Aorta (tissue), 5 donors: ENCODE measurements around the gene NAA60. TPM values are rescaled to one million over a fixed set of nuclear protein-coding genes. Genes with fewer than 3 reads are reported as not detected.

Experiments used
- ATAC-seq: fragments of 200-7000 bp; cut with Tn5 transposase; one replicate; pipeline ENCODE4 v1.9.1; 2022; ENCODE audit warnings: moderate library complexity; ENCODE audit not compliant: low FRiP score
- DNase-seq, 2 donors: peaks; one replicate each; pipeline ENCODE4 v3.0.0-alpha.2; 2020
- H3K27ac ChIP-seq, 2 donors: one replicate each; pipeline ENCODE4 v1.5.1; 2013; ENCODE audit warnings: low read length in 2 of 2, mild to moderate bottlenecking in 2 of 2, moderate library complexity in 2 of 2, control low read depth in 1 of 2, inconsistent platforms in 1 of 2, low read depth in 1 of 2
- H3K27me3 ChIP-seq, 2 donors: one replicate each; pipeline ENCODE4 v1.6.1; 2013; ENCODE audit warnings: control low read depth in 1 of 2, low read length in 1 of 2, mild to moderate bottlenecking in 1 of 2, moderate library complexity in 1 of 2; ENCODE audit not compliant: insufficient read depth in 2 of 2, control insufficient read depth in 1 of 2
- H3K36me3 ChIP-seq, 2 donors: one replicate each; pipeline ENCODE4 v1.6.1; 2013; ENCODE audit warnings: control low read depth in 1 of 2, low read length in 1 of 2, mild to moderate bottlenecking in 1 of 2; ENCODE audit not compliant: insufficient read depth in 2 of 2, control insufficient read depth in 1 of 2
- H3K4me1 ChIP-seq, 2 donors: one replicate each; pipeline ENCODE4 v1.6.1; 2013; ENCODE audit warnings: low read length in 2 of 2, control low read depth in 1 of 2, mild to moderate bottlenecking in 1 of 2, moderate library complexity in 1 of 2; ENCODE audit not compliant: insufficient read depth in 2 of 2, control insufficient read depth in 1 of 2
- H3K4me3 ChIP-seq, 2 donors: one replicate each; pipeline ENCODE4 v1.5.1; 2013; ENCODE audit warnings: low read length in 2 of 2, control low read depth in 1 of 2, mild to moderate bottlenecking in 1 of 2
- H3K9me3 ChIP-seq: one replicate; pipeline ENCODE4 v1.6.1; 2013; ENCODE audit warnings: mild to moderate bottlenecking, low read length; ENCODE audit not compliant: control insufficient read depth
- WGBS, 2 donors: extraction: QIAGEN DNeasy Blood & Tissue Kit; methylation state at CpG; one replicate each; pipeline ENCODE4 v1.1.7; 2013; 5-methylcytosine and 5-hydroxymethylcytosine counted together
- intact Hi-C, 2 donors: fragments of 100-400 bp; cut with DNase I; formaldehyde crosslinking; loops; one replicate each; pipeline versions ENCODE4 v1.14.2 to v1.15.0; 2022
- long read RNA-seq, 2 donors: library from polyadenylated mRNA; unstranded; transcript quantifications; one replicate each; pipeline ENCODE4 v2.0.0, GENCODE V29; 2020 to 2021
- polyA plus RNA-seq, 2 donors: library from polyadenylated mRNA; stranded (reverse); fragments of 200-250 nt; gene quantifications; one replicate each; pipeline ENCODE4 v1.2.3, GENCODE V29; 2013
- total RNA-seq, 2 donors: library from RNA; stranded (reverse); fragmentation: NEBNext Ultra II Directional; extraction: Animal tissue kit (Norgen Biotek cat#: 25700); gene quantifications; one replicate each; pipeline ENCODE4 v1.2.1, GENCODE V29; 2021
- donor health status: healthy with polysubstance abuse.
- donor health status: Bipolar disorder and iron deficiency.
- donor health status: DM: no; HTN: no; CAD: no.
- donor health status: DM: no; HTN: no; CAD: no.
- donor health status: DM: yes; HTN: yes; CAD: no.

Gene NAA60
- 10 to 100 TPM; 32.4 to 47.5 TPM for total RNA-seq
- 10 to 100 TPM; 20.2 to 39.0 TPM for polyA plus RNA-seq
- long read RNA-seq, donor 1, transcript NAA60-234 (2 exons, 578 nt) = minor isoform, 6 of 58 reads
- long read RNA-seq, donor 1, transcript NAA60-229 (7 exons, 2,531 nt) = major isoform, 15 of 58 reads
- long read RNA-seq, donor 1, transcript NAA60-214 (6 exons, 2,931 nt) = minor isoform, 9 of 58 reads
- long read RNA-seq, donor 1, partial matches to known transcripts = 13 of 58 reads
- long read RNA-seq, donor 1, other reads (novel, unspliced or antisense) = 3 of 58 reads
- long read RNA-seq, donor 2, transcript NAA60-214 (6 exons, 2,931 nt) = major isoform, 5 of 21 reads
- long read RNA-seq, donor 2, partial matches to known transcripts = 4 of 21 reads
- long read RNA-seq, donor 2, other reads (novel, unspliced or antisense) = 4 of 21 reads

DNA sequence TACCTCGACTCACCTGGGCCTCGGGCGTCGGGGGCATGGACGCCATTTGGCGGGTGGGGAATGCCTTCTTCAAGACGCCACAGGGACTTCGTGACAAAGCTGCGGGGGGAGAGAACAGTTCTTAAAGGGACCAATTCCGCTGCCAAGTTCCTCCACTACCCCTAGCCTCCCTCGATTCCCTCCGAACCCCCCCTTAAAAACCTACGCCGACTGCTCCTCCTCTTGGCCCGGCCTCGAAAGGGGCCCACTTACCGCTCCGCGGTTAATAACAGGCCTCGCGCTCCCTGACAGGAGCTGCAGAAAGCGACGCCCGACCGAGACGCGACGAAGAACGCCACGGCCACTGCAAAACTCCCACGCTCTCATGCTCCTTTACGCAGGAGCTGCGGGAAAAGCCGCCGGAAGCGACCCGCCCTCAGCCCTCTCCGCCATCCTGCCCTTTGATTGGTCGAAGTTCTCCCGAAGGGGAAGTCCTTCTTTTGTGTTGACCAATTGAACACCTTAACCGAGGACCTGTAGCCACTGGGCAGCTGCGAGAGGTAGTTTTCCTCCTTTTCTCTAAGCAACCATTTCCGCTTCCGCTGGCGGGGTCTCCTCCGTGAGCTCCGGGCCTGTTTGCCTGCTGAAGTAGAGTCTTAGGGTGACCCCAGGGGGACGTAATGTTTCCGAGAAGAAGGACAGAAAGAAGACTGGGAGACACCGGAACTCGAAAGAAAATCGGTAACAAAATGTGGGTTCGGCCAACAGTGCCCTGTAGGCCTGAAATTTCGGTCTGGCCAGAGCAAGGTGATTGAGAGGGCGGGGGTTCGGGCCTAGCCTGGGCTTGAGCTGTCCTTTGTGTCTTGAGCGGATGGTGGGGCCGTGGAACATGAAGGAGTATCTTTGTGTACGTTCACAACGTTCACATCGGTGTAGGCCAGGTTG is at the start of gene NAA60, which contains the start of gene ZNF597:
NAA60 (plus strand) TSS at position 573 of the 924 bp plus-strand sequence. CDS start 32,548 bp downstream, outside the sequence.
ZNF597 (minus strand) TSS at position 397 of the 924 bp plus-strand sequence; CDS start at position 46, 351 bp downstream.
- WGBS, 2 donors = 39 to 44% methylated on average over 61 of the region's 61 CpGs
- Histone ChIP-seq H3K4me3 (peak within 1 kb of the TSS; percentile 27 to 52), H3K9me3 (peaks cover 4% of the 10 kb centered on the region), H3K4me1 (no peaks in the 10 kb centered on the region), H3K27ac (peak within 1 kb of the TSS in 1 of 2 donors; percentile 37), H3K27me3 (no peaks in the 10 kb centered on the region), H3K36me3 (no peaks in the 10 kb centered on the region)
- peak; percentile 88 to 89 for DNase-seq
- intact Hi-C loops = no loop called here
- ATAC-seq = peak; percentile 95

DNA sequence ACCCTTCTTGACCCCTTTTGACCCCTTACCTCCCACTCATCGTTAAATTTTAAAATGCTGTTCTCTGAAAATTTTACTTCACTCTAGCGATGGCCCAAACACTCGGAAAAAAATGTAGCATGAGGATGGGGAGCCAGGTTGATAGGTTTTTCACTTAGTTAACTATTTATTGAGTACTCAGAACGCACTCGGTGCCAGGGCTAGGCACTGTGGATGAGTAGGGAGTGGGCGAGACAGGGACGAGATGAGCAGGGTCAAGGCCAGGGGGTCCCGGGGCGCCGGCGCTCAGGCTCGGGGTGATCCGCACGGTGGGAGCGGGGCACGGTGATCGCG is 43.1 kb upstream of the NAA60 start:
- H3K27me3 ChIP-seq = no peaks in the 10 kb centered on the region
- H3K9me3 ChIP-seq = peaks cover 3% of the 10 kb centered on the region
- DNase-seq = no peak
- H3K4me3 ChIP-seq = peak overlapping the region; percentile 49 to 50
- ATAC-seq = no peak
- peak overlapping the region in 1 of 2 donors; percentile 47 for H3K27ac ChIP-seq
- peaks cover 3 to 8% of the 10 kb centered on the region in 2 donors for H3K36me3 ChIP-seq
- intact Hi-C loops = loop anchor here in 1 of 2 donors (5.0 kb wide), 1 partner anchor 118 kb away; the partner anchor contains the start of gene ZNF263
- H3K4me1 ChIP-seq = peaks cover 0 to 2% of the 10 kb centered on the region in 2 donors
- WGBS, 2 donors = 1 to 2% methylated on average over 18 of the region's 18 CpGs

DNA sequence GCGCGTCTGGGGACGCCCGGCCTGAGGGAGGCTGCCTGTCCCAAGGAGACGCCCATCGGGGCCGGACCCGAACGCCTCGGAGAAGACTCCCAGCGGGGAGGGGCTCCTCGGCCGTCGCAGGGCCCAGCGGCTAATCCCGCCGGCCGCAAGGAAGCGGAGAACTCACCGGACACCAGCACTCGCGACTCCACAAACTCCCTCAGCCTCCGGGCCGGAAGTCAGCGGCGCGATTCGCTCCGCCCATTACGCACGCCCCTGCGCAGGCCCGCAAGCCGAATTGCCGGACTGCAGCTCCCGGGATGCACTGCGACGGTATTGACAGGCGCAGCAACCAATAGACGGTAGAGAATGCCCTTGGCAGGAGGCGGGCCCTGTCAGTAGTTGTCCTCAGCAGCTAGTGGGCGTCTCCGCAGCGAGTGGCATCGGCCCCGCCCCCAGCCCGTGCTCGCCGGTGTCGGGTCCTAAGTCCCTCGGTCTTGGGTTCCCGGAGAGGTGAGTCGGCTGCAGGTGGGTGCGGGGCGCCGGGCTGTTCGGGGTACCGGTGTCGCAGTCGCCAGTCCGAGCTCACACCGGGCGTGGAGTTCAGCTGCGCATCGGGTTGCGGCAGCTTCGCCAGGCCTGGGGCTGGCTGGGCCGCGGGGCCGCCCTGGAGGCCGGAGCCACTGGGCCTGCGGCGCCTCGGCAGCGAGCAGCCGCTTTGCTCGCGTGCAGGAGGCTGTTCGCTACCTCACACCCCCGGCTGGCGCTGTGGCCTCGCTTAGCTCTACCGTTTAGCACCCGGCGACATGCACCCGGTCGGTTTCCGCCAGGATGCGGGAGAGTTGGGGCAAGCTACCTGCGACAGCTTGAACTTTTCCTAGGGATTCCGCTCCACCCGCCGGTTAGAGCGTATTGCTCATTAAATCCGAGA is 42.4 kb upstream of the NAA60 start, which contains the start of the genes ZNF174 and ZSCAN32:
ZNF174 (plus strand) TSS at position 437 of the 910 bp plus-strand sequence. CDS start 790 bp downstream, outside the sequence.
ZSCAN32 (minus strand) TSS at position 226 of the 910 bp plus-strand sequence. CDS start 3,447 bp downstream, outside the sequence.
- DNase-seq = peak; percentile 99
- peak; percentile 100 for ATAC-seq
- H3K4me3 ChIP-seq = peak within 1 kb of the TSS; percentile 66 to 90
- peaks cover 7 to 10% of the 10 kb centered on the region in 2 donors for H3K36me3 ChIP-seq
- peaks cover 4% of the 10 kb centered on the region for H3K9me3 ChIP-seq
- peaks cover 0 to 2% of the 10 kb centered on the region in 2 donors for H3K4me1 ChIP-seq
- peak within 1 kb of the TSS in 1 of 2 donors; percentile 47 for H3K27ac ChIP-seq
- no peaks in the 10 kb centered on the region for H3K27me3 ChIP-seq
- 0 to 1% methylated on average over 90 to 95 of the region's 95 CpGs for WGBS, 2 donors
- intact Hi-C loops = loop anchor here in 1 of 2 donors (5.0 kb wide), 1 partner anchor 119 kb away; the partner anchor contains the start of gene ZNF263

DNA sequence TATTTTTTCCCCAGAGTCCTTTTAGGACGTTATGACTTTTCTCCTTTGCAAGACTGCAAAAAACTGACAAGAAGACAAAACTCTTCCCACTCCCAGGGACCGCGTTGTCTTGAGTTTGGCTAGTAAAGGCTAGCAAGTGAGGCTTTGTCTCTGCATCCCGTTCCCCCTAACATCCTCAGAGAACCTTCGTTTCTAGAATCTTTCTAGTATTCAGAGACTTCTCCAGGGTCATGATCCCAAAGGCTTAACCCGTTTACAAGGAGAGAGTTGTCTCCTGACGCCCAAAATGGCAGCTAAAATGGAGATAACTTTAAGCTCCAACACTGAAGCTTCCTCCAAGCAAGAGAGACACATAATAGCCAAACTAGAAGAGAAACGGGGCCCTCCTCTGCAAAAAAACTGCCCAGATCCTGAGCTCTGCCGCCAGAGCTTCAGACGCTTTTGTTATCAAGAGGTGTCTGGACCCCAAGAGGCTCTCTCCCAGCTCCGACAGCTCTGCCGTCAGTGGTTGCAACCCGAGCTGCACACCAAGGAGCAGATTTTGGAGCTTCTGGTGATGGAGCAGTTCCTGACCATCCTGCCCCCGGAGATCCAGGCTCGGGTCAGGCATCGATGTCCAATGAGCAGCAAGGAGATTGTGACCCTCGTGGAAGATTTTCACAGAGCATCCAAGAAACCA is 41.6 kb upstream of the NAA60 start:
- Histone ChIP-seq H3K9me3 (peaks cover 2% of the 10 kb centered on the region), H3K27me3 (no peaks in the 10 kb centered on the region), H3K27ac (no peak overlapping the region), H3K36me3 (peaks cover 7 to 11% of the 10 kb centered on the region in 2 donors), H3K4me3 (peak overlapping the region; percentile 66 to 90), H3K4me1 (peaks cover 0 to 2% of the 10 kb centered on the region in 2 donors)
- 25 to 29% methylated on average over 17 of the region's 17 CpGs for WGBS, 2 donors
- DNase-seq = no peak
- no peak for ATAC-seq
- intact Hi-C loops = loop anchor here in 1 of 2 donors (5.0 kb wide), 1 partner anchor 120 kb away; the partner anchor contains the start of gene ZNF263

DNA sequence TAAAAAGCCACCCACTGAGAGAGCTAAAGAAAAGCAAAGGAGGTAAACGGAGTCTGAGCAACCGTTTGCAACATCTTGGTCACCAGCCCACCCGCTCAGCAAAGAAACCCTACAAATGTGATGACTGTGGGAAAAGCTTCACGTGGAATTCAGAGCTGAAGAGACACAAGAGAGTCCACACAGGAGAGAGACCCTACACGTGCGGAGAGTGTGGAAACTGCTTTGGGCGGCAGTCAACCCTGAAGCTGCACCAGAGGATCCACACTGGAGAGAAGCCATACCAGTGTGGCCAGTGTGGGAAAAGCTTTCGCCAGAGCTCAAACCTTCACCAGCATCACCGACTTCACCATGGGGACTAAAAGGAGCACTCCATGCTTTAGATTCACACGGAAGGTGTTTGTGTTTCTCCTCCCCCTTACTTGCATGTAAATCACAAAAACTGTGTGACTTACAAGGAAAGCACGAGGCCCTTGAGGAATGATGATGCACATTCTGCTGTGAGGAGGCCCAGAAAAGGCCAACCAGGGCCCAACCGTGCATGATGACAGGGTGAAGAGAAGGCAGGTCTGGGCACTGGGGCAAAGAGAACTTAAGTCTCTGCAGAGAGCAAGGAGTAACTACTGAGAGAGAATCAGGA is 34.8 kb upstream of the NAA60 start:
- DNase-seq (no peak), ATAC-seq (no peak)
- H3K27me3 ChIP-seq = no peaks in the 10 kb centered on the region
- 97 to 98% methylated on average over 12 of the region's 12 CpGs for WGBS, 2 donors
- H3K9me3 ChIP-seq = peaks cover 29% of the 10 kb centered on the region
- no peak overlapping the region for H3K4me3 ChIP-seq
- intact Hi-C loops = no loop called here
- H3K4me1 ChIP-seq = no peaks in the 10 kb centered on the region
- H3K36me3 ChIP-seq = peaks cover 15 to 27% of the 10 kb centered on the region in 2 donors
- H3K27ac ChIP-seq = no peak overlapping the region

DNA sequence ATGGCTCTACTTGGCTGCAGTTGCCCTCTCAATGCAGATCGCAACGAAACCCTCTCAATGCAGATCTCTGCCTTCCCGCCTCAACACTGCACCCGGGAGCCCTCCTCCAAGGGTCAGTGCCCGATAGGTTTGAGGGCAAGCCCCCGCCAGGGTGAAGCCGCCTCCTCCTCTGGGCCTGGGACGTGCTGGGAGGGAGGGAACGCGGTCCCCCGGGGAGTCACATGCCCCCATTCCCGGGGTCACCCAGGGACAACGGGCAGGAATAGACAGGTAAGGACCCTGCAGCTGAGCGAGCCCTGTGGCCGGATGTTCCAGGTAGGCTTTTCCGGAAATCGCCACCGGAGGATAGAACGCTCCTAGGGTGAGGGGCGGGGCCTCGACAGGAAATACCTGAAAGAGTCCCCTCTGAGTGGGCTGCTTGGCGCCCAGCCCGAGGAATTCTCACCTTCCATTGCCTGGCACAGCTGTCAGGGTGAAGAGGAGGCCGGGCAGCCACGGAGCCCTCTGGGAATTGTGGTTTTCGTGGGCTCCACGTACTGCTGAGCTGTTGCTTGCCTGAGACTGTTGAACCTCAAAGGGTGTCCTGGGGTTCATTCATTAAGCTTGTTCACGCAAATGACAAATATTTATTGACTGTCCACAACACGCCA is 29.6 kb upstream of the NAA60 start:
- Histone ChIP-seq H3K36me3 (peaks cover 1 to 3% of the 10 kb centered on the region in 2 donors), H3K27ac (no peak overlapping the region), H3K4me3 (no peak overlapping the region), H3K9me3 (peaks cover 23% of the 10 kb centered on the region), H3K27me3 (no peaks in the 10 kb centered on the region), H3K4me1 (no peaks in the 10 kb centered on the region)
- intact Hi-C loops = no loop called here
- no peak for ATAC-seq
- WGBS, 2 donors = 31 to 47% methylated on average over 29 of the region's 29 CpGs
- DNase-seq = no peak

DNA sequence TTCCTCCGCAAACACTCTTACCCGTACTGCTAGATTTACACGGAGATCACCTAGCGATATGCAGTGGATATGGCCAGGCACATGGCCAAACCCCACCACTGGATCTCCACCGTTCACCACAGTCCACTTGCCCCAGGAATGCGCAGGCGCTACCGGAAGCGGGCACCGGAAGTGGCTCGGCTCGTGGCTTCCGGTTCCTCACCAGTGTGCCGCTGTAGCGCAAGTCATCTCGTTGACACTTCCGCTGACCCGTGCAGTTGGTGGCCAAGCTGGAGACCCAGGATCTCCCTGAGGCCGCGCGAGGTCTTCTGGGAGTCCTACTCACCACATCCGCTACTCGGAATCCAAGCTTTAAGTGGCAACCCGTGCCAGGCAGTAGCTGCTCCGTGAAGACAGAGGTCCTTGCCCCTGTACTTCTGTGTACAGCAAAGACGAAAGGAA is 11.7 kb upstream of the NAA60 start:
- peaks cover 1% of the 10 kb centered on the region for H3K9me3 ChIP-seq
- no peaks in the 10 kb centered on the region for H3K4me1 ChIP-seq
- no peak overlapping the region for H3K27ac ChIP-seq
- H3K36me3 ChIP-seq = peaks cover 2 to 5% of the 10 kb centered on the region in 2 donors
- H3K27me3 ChIP-seq = no peaks in the 10 kb centered on the region
- ATAC-seq (peak; percentile 69), DNase-seq (peak; percentile 67 to 86)
- WGBS, 2 donors = 46 to 67% methylated on average over 26 of the region's 26 CpGs
- intact Hi-C loops = no loop called here
- no peak overlapping the region for H3K4me3 ChIP-seq
